Raji (cell line): ENCODE results near the gene C19orf25.

ENCODE experiments used
- POLR2A ChIP-seq: IDR thresholded peaks from 2 replicates; pipeline ENCODE4 v1.6.1; 2011; ENCODE audit warnings: low read depth, low read length, control low read depth; ENCODE audit not compliant: insufficient read depth

C19orf25 gene

GRCh38 chr19:1451916-1452801 lies 26.9 kb downstream of the C19orf25 start:
- TF ChIP-seq POLR2A, result no peak

- no peak for TF ChIP-seq POLR2A
These were observed 28.0 kb downstream of the C19orf25 start for GRCh38 chr19:1450735-1451731.

- TF ChIP-seq POLR2A, result no peak
These were observed 29.3 kb downstream of the C19orf25 start, which contains the start of gene APC2 for GRCh38 chr19:1449467-1450442. Gene APC2, plus strand, starts transcription at chr19:1450121. Its CDS starts 2,881 bp downstream, at chr19:1453002.

GRCh38 chr19:1447944-1448343 lies 31.1 kb downstream of the C19orf25 start:
- TF ChIP-seq POLR2A, result no peak

- no peak for TF ChIP-seq POLR2A
These were observed 31.5 kb downstream of the C19orf25 start for GRCh38 chr19:1447504-1447903.

GRCh38 chr19:1446713-1447481 lies 32.1 kb downstream of the C19orf25 start:
- TF ChIP-seq POLR2A, result no peak

GRCh38 chr19:1445932-1446712 lies 32.9 kb downstream of the C19orf25 start:
- TF ChIP-seq POLR2A, result no peak

- TF ChIP-seq POLR2A, result no peak
These were observed 33.7 kb downstream of the C19orf25 start for GRCh38 chr19:1445185-1445931.

GRCh38 chr19:1441677-1442438 lies 37.2 kb downstream of the C19orf25 start:
- no peak for TF ChIP-seq POLR2A

- no peak for TF ChIP-seq POLR2A
These were observed 38.0 kb downstream of the C19orf25 start for GRCh38 chr19:1441022-1441426.

- TF ChIP-seq POLR2A, result no peak
These were observed 38.6 kb downstream of the C19orf25 start for GRCh38 chr19:1440418-1440801.
